ENCODE results near the gene SULF2. TPM values are rescaled to one million over a fixed set of nuclear protein-coding genes. Genes with fewer than 3 reads are reported as not detected.

Gene SULF2
- total RNA-seq, 1 experiment from 2014 or later, result 495 TPM

DNA sequence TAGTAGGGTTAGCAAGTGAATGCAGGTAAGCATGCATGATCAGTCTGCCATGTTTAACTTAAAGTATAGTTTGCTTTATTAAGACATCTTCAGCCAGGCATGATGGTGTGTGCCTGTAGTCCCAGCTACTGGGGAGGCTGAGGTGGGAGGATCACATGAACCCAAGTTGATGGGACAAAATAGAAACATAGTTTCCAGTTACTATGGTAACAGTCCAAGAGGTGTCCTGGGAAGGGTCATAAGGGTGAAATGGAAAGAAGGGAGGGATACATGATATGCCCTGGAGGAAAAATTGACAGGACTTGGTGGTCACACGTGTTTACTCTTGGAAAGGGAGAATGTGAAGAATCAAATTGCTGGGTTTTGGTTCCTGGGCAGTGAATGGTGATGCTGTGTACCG is 139.6 kb downstream of the SULF2 start:
- BruUV-seq (replicated peaks), result no TSS peak
- peaks cover 46% of the 10 kb centered on the region for H3K36me3 ChIP-seq (ENCODE audit: low read depth)
- no peaks in the 10 kb centered on the region for H3K27me3 ChIP-seq (ENCODE audit: insufficient read depth, low read depth)
- no peaks in the 10 kb centered on the region for H3K9me2 ChIP-seq (ENCODE audit: insufficient read depth)
- H3K9me3 ChIP-seq (ENCODE audit: insufficient read depth, low read depth), result no peaks in the 10 kb centered on the region
- H4K20me1 ChIP-seq (ENCODE audit: insufficient read depth), result peaks cover 5% of the 10 kb centered on the region; the same call in 1 of the 2 replicates
- ChIA-PET CTCF (no interaction called here), POLR2A (ENCODE audit: unreplicated experiment) (no interaction called here)
- H3K4me3 ChIP-seq, result no peak overlapping the region
- H3K79me2 ChIP-seq (ENCODE audit: low read depth), result no peaks in the 10 kb centered on the region
- no peak for DNase-seq
- peaks cover 76% of the 10 kb centered on the region for H3F3A ChIP-seq (ENCODE audit: insufficient read depth, low read depth)
- no peaks in the 10 kb centered on the region for H3K4me1 ChIP-seq (replicated peaks; ENCODE audit: insufficient read depth)
- intact Hi-C loops (cut with micrococcal nuclease; ENCODE audit: unreplicated experiment), result no loop called here
- no peak overlapping the region for H3K27ac ChIP-seq
- TF ChIP-seq EZH2 (IDR thresholded peaks at IDR 0.05; ENCODE audit: low read depth) (no peak), CTCF (conservative IDR thresholded peaks at IDR 0.05) (no peak)
- H2AFZ ChIP-seq, result no peak overlapping the region
- H3K4me2 ChIP-seq, result no peak overlapping the region

DNA sequence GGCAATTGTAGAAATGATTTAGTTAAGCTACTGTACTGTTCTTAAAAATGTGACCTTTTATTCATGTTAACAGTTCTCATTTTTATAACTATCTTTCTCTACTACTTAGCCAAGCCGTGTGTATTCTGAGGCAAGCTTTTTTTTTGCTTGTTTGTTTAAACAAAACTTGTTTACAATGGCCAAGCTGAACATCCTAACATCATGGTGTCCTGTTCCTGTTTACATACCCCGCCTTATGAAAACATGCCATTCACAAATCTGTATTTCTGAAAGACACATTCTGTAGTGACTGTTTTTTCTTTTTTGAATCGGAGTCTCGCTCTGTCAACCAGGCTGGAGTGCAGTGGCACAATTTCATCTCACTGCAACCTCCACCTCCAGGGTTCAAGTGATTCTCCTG is 142.7 kb downstream of the SULF2 start:
- ChIA-PET CTCF (no interaction called here), POLR2A (ENCODE audit: unreplicated experiment) (interaction anchor here (0.6 to 0.7 kb wide), 2 partner anchors 291 to 342 kb away, joined by 3 to 4 read pairs; no protein-coding TSS in a partner anchor)

DNA sequence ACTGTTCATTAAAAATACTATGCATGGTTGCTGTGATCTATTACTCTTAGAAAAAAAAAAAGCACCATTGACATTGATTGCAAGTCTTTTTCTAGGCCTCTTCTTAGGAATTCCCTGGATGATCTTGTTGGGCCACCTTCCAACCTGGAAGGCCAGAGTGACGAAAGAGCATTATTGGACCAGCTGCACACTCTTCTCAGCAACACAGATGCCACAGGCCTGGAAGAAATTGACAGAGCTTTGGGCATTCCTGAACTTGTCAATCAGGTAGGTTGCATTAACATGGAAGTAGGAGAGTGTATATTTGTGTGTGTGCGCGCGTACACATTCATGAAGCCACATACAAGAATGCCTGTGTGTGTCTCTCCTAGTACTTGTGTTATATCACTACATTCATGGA is 143.2 kb downstream of the SULF2 start:
- POLR2A ChIA-PET (ENCODE audit: unreplicated experiment), result interaction anchor here (0.7 kb wide), 1 partner anchor 291 kb away, joined by 4 read pairs; no protein-coding TSS in a partner anchor
- Histone ChIP-seq H3K4me1 (replicated peaks; ENCODE audit: insufficient read depth) (no peaks in the 10 kb centered on the region), H3K4me3 (no peak overlapping the region), H3K36me3 (ENCODE audit: low read depth) (peaks cover 63% of the 10 kb centered on the region), H4K20me1 (ENCODE audit: insufficient read depth) (peaks cover 10% of the 10 kb centered on the region; the same call in 1 of the 2 replicates), H3K27ac (no peak overlapping the region), H2AFZ (no peak overlapping the region), H3K27me3 (ENCODE audit: insufficient read depth, low read depth) (no peaks in the 10 kb centered on the region), H3K79me2 (ENCODE audit: low read depth) (no peaks in the 10 kb centered on the region), H3F3A (ENCODE audit: insufficient read depth, low read depth) (peaks cover 65% of the 10 kb centered on the region), H3K9me3 (ENCODE audit: insufficient read depth, low read depth) (no peaks in the 10 kb centered on the region), H3K4me2 (no peak overlapping the region), H3K9me2 (ENCODE audit: insufficient read depth) (no peaks in the 10 kb centered on the region)
- CTCF ChIA-PET, result no interaction called here
- TF ChIP-seq CTCF (conservative IDR thresholded peaks at IDR 0.05) (no peak), EZH2 (IDR thresholded peaks at IDR 0.05; ENCODE audit: low read depth) (no peak)
- no peak for DNase-seq
- no TSS peak for BruUV-seq (replicated peaks)
- intact Hi-C loops (cut with micrococcal nuclease; ENCODE audit: unreplicated experiment), result no loop called here

More for the DNA sequence above, 142.7 kb downstream of the SULF2 start:
- no TSS peak for BruUV-seq (replicated peaks)
- H4K20me1 ChIP-seq (ENCODE audit: insufficient read depth), result peaks cover 5% of the 10 kb centered on the region; the same call in 1 of the 2 replicates
- peaks cover 60% of the 10 kb centered on the region for H3K36me3 ChIP-seq (ENCODE audit: low read depth)
- H3F3A ChIP-seq (ENCODE audit: insufficient read depth, low read depth), result peaks cover 65% of the 10 kb centered on the region
- no peak for DNase-seq
- H3K79me2 ChIP-seq (ENCODE audit: low read depth), result no peaks in the 10 kb centered on the region
- no peaks in the 10 kb centered on the region for H3K27me3 ChIP-seq (ENCODE audit: insufficient read depth, low read depth)
- no peak overlapping the region for H3K4me2 ChIP-seq
- H3K27ac ChIP-seq, result no peak overlapping the region
- no peaks in the 10 kb centered on the region for H3K9me2 ChIP-seq (ENCODE audit: insufficient read depth)
- TF ChIP-seq EZH2 (IDR thresholded peaks at IDR 0.05; ENCODE audit: low read depth) (no peak), CTCF (conservative IDR thresholded peaks at IDR 0.05) (no peak)
- no peaks in the 10 kb centered on the region for H3K4me1 ChIP-seq (replicated peaks; ENCODE audit: insufficient read depth)
- H2AFZ ChIP-seq, result no peak overlapping the region
- H3K4me3 ChIP-seq, result no peak overlapping the region
- H3K9me3 ChIP-seq (ENCODE audit: insufficient read depth, low read depth), result no peaks in the 10 kb centered on the region
- intact Hi-C loops (cut with micrococcal nuclease; ENCODE audit: unreplicated experiment), result no loop called here

Data from PC-9 (cell line).